Liver (tissue), 9 donors: Measurements from ENCODE around the gene ERO1B. TPM values are rescaled to one million over a fixed set of nuclear protein-coding genes. Genes with fewer than 3 reads are reported as not detected.
A peak's percentile ranks its signal among the peaks of the same experiment; 100 is the strongest.
"Not testable (repeated sequence)": the region's sequence is repeated elsewhere in the genome, so short reads cannot be mapped to it uniquely, and the experiment has no call there.

ENCODE experiments used
- DNase-seq: peaks from one replicate; pipeline ENCODE4 v3.0.0-alpha.2; 2017; ENCODE audit warnings: low spot score
- H3K27ac ChIP-seq, 2 donors: one replicate each; pipeline ENCODE4 v1.7.0; 2013; ENCODE audit warnings: inconsistent platforms in 2 of 2, low read length in 2 of 2, control low read depth in 1 of 2, low read depth in 1 of 2, mild to moderate bottlenecking in 1 of 2
- H3K27me3 ChIP-seq, 4 donors: one replicate each; pipeline versions ENCODE4 v1.6.1 to v1.7.0; 2013; ENCODE audit warnings: low read length in 3 of 4, inconsistent platforms in 1 of 4, mild to moderate bottlenecking in 1 of 4, moderate library complexity in 1 of 4; ENCODE audit not compliant: control insufficient read depth in 4 of 4, insufficient read depth in 4 of 4
- H3K36me3 ChIP-seq, 4 donors: one replicate each; pipeline versions ENCODE4 v1.6.1 to v1.7.0; 2013; ENCODE audit warnings: low read length in 3 of 4, mild to moderate bottlenecking in 3 of 4, low read depth in 1 of 4, moderate library complexity in 1 of 4; ENCODE audit not compliant: control insufficient read depth in 4 of 4, insufficient read depth in 3 of 4
- H3K4me1 ChIP-seq, 4 donors: one replicate each; pipeline versions ENCODE4 v1.6.1 to v1.7.0; 2013; ENCODE audit warnings: low read length in 3 of 4, mild to moderate bottlenecking in 3 of 4, moderate library complexity in 1 of 4; ENCODE audit not compliant: control insufficient read depth in 4 of 4, insufficient read depth in 4 of 4
- H3K4me3 ChIP-seq, 3 donors: one replicate each; pipeline versions ENCODE4 v1.6.1 to v1.7.0; 2013; ENCODE audit warnings: low read length in 3 of 3, control low read depth in 1 of 3, low read depth in 1 of 3, mild to moderate bottlenecking in 1 of 3
- H3K9ac ChIP-seq, 2 donors: one replicate each; pipeline ENCODE4 v1.7.0; 2013; ENCODE audit warnings: low read length in 2 of 2, mild to moderate bottlenecking in 2 of 2, moderate library complexity in 2 of 2, control low read depth in 1 of 2, low read depth in 1 of 2
- H3K9me3 ChIP-seq, 4 donors: one replicate each; pipeline versions ENCODE4 v1.6.1 to v1.7.0; 2013; ENCODE audit warnings: low read length in 3 of 4; ENCODE audit not compliant: control insufficient read depth in 4 of 4
- CTCF ChIP-seq: fragments of 150-350 bp; IDR thresholded peaks from 2 replicates; pipeline ENCODE4 v1.5.1; 2017; ENCODE audit warnings: improper control_type of control experiment, low read depth, low read length; ENCODE audit not compliant: missing input control
- EGR1 ChIP-seq, 2 donors: IDR thresholded peaks; 2 replicates each; pipeline ENCODE4 v1.6.1; 2016 to 2018; ENCODE audit warnings: antibody characterized with exemption in 2 of 2, low read depth in 2 of 2
- FOXA1 ChIP-seq: IDR thresholded peaks from 2 replicates; pipeline ENCODE4 v1.6.1; 2016; ENCODE audit warnings: antibody characterized with exemption
- GABPA ChIP-seq, 2 donors: IDR thresholded peaks in 1 of 2; conservative IDR thresholded peaks in 1 of 2; 2 replicates each; pipeline ENCODE4 v1.6.1; 2016; ENCODE audit warnings: antibody characterized with exemption in 2 of 2, mild to moderate bottlenecking in 1 of 2, moderate library complexity in 1 of 2
- HNF4A ChIP-seq, 2 donors: conservative IDR thresholded peaks; 2 replicates each; pipeline ENCODE4 v1.6.1; 2016; ENCODE audit warnings: antibody characterized with exemption in 2 of 2, mild to moderate bottlenecking in 2 of 2
- HNF4G ChIP-seq: IDR thresholded peaks from 2 replicates; pipeline ENCODE4 v1.6.1; 2016; ENCODE audit warnings: antibody characterized with exemption
- JUND ChIP-seq, 2 donors: IDR thresholded peaks; 2 replicates each; pipeline ENCODE4 v1.6.1; 2016; ENCODE audit warnings: antibody characterized with exemption in 2 of 2
- MAX ChIP-seq: IDR thresholded peaks from 2 replicates; pipeline ENCODE4 v1.6.1; 2016; ENCODE audit warnings: antibody characterized with exemption
- NR2F2 ChIP-seq: IDR thresholded peaks from 2 replicates; pipeline ENCODE4 v1.6.1; 2016; ENCODE audit warnings: antibody characterized with exemption
- RAD21 ChIP-seq, 2 donors: IDR thresholded peaks; 2 replicates each; pipeline ENCODE4 v1.6.1; 2016; ENCODE audit warnings: antibody characterized with exemption in 2 of 2, mild to moderate bottlenecking in 2 of 2
- REST ChIP-seq: IDR thresholded peaks from 2 replicates; pipeline ENCODE4 v1.6.1; 2016; ENCODE audit warnings: antibody characterized with exemption, mild to moderate bottlenecking
- SP1 ChIP-seq: IDR thresholded peaks from 2 replicates; pipeline ENCODE4 v1.6.1; 2018; ENCODE audit warnings: antibody characterized with exemption, mild to moderate bottlenecking
- TAF1 ChIP-seq: conservative IDR thresholded peaks from 2 replicates; pipeline ENCODE4 v1.6.1; 2016; ENCODE audit warnings: antibody characterized with exemption, mild to moderate bottlenecking
- YY1 ChIP-seq: IDR thresholded peaks from 2 replicates; pipeline ENCODE4 v1.6.1; 2016; ENCODE audit warnings: antibody characterized with exemption, mild to moderate bottlenecking
- WGBS: extraction: QIAGEN DNeasy Blood & Tissue Kit; methylation state at CpG from one replicate; pipeline ENCODE4 v1.1.7; 2013; 5-methylcytosine and 5-hydroxymethylcytosine counted together
- polyA plus RNA-seq, 2 donors: library from polyadenylated mRNA; stranded (reverse) in 1 of 2; unstranded in 1 of 2; fragments of 200-250 nt in 1 of 2; fragments of >200 nt in 1 of 2; fragmentation: Nextera tagmentation in 1 of 2; extraction: Ambion mirVana in 1 of 2; gene quantifications; one replicate each; pipeline versions ENCODE4 v1.2.1 to v1.2.3, GENCODE V29; 2013 to 2015
- total RNA-seq, 2 donors: library from RNA; depleted of rRNA; stranded (reverse); fragments of >200 nt; gene quantifications; one replicate each; pipeline ENCODE4 v1.2.3, GENCODE V29; 2014
- TF ChIP-seq, protein P1 (sequence below): IDR thresholded peaks from 2 replicates; pipeline ENCODE4 v1.6.1; 2016; ENCODE audit warnings: antibody characterized with exemption
- donor health status: healthy.
- donor health status: healthy.
- donor health status: healthy.
- donor health status: healthy.
- donor health status: healthy.

ERO1B gene
- total RNA-seq (10 to 100 TPM in 1 of 2 donors, 1 to 10 TPM in 1; 5.5 to 22.9 TPM), polyA plus RNA-seq (10 to 100 TPM in 1 of 2 donors, 1 to 10 TPM in 1; 6.8 to 11.0 TPM)

DNA sequence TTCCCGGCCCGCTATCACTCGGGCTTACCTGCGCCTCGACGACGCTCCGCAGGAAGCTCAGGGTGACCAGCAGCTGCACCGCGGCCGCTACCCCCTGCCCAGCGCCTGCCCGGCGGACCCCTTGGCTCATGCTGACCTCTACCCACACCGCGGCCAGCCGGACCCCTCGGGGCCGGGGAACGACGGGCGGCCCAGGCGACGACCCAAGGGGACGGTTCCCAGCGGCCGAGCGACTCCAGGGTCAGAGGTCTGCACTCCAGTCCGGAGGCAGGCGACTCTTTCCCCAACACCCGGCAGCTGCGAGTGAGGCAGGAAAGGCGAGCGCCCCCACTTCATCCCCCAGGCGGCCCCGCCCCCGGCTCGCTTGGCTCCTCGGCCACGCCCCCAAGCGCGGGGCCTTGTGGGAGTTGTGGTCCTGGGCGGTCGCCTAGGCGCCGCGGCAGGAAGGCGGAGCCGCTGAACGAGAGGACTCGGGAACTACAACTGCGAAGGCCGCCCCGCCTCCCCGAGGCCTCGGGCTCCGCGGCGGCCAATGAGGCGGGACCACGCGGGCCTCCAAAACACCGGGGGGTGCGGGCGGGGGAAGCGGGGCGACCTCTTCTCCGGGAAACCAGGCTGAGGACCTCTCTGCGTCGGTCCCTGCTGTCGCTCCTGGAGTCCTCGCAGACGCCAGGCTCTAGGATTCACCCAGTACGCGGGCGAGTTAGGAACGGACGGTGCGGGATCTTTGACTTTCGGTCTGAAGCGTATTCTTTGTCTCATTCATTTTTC is at the start of gene ERO1B:
ERO1B (minus strand) TSS at position 305 of the 771 bp plus-strand sequence; CDS start at position 130, 175 bp downstream.
- Histone ChIP-seq H3K9me3 (no peaks in the 10 kb centered on the region), H3K4me3 (peak within 1 kb of the TSS; percentile 90 to 99 (median 98)), H3K27me3 (no peaks in the 10 kb centered on the region), H3K27ac (peak within 1 kb of the TSS; percentile 87 to 88), H3K36me3 (no peaks in the 10 kb centered on the region), H3K4me1 (peaks cover 0 to 18% (median 15%) of the 10 kb centered on the region in 4 donors), H3K9ac (peak within 1 kb of the TSS; percentile 88 to 97)
- peak; percentile 97 for DNase-seq
- no peak for TF ChIP-seq FOXA1
- peak in 1 of 2 donors; percentile 35 for TF ChIP-seq GABPA (IDR thresholded peaks at IDR 0.05 in 1 of 2, conservative IDR thresholded peaks at IDR 0.05 in 1 of 2)
- TF ChIP-seq, protein P1, sequence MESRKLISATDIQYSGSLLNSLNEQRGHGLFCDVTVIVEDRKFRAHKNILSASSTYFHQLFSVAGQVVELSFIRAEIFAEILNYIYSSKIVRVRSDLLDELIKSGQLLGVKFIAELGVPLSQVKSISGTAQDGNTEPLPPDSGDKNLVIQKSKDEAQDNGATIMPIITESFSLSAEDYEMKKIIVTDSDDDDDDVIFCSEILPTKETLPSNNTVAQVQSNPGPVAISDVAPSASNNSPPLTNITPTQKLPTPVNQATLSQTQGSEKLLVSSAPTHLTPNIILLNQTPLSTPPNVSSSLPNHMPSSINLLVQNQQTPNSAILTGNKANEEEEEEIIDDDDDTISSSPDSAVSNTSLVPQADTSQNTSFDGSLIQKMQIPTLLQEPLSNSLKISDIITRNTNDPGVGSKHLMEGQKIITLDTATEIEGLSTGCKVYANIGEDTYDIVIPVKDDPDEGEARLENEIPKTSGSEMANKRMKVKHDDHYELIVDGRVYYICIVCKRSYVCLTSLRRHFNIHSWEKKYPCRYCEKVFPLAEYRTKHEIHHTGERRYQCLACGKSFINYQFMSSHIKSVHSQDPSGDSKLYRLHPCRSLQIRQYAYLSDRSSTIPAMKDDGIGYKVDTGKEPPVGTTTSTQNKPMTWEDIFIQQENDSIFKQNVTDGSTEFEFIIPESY: no peak
- peak in 1 of 2 donors; percentile 38 for TF ChIP-seq RAD21 (IDR thresholded peaks at IDR 0.05)
- peak in 1 of 2 donors; percentile 25 for TF ChIP-seq EGR1 (IDR thresholded peaks at IDR 0.05; ENCODE audit: low read depth in 2 of 2)
- peak; percentile 57 for TF ChIP-seq YY1
- TF ChIP-seq JUND (IDR thresholded peaks at IDR 0.05): no peak
- peak; percentile 73 for TF ChIP-seq TAF1
- TF ChIP-seq HNF4A (conservative IDR thresholded peaks at IDR 0.05): peak; percentile 40 to 45
- TF ChIP-seq SP1: peak; percentile 60
- TF ChIP-seq REST: peak; percentile 94
- under 1% methylated on average over 81 of the region's 81 CpGs for WGBS

DNA sequence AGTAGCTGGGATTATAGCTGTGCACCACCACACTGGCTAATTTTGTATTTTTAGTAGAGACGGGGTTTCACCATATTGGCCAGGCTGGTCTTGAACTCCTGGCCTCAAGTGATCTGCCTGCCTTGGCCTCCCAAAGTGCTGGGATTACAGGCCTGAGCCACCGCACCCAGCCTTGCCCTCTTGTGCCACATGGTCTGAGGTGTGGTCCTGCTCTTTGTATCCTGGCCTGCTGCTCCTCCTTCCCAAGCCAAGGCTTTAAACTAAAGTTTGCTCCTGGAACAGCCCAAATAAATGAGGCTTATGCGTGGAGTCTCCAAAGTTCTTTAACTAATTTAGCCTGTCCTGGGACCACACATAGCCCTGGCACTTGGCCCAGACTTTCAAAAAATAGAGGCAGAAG is 49.7 kb upstream of the ERO1B start:
- 62% methylated on average over 3 of the region's 3 CpGs for WGBS
- not testable (repeated sequence) for H3K4me3 ChIP-seq, DNase-seq, H3K36me3 ChIP-seq, H3K9me3 ChIP-seq, H3K27me3 ChIP-seq
- H3K27ac ChIP-seq: peak overlapping the region; percentile 22 to 62
- H3K9ac ChIP-seq: peak overlapping the region in 1 of 2 donors; percentile 34
- H3K4me1 ChIP-seq: peaks cover 7 to 28% (median 20%) of the 10 kb centered on the region in 4 donors

DNA sequence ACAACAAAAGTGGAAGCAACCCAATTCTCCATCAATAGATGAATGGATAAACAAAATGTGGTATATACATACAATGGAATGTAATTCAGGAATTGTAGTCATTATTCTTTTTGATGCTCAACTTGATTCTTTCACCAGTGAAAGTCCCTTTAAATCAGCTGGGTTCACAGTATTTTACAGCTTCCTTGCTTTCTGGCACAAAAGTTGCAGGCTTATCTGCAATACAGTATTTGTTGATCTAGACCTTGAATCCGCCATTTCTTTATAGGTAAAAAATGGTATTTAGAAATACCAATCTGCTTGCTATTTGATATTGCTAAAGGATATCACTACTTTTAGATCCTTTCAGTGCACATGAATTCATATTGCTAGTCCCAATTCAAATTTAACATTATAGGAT is 44.7 kb upstream of the ERO1B start:
- WGBS: 42% methylated on average over 1 of the region's 1 CpG
- H3K27me3 ChIP-seq: no peaks in the 10 kb centered on the region
- no peak overlapping the region for H3K4me3 ChIP-seq
- no peak for DNase-seq
- H3K27ac ChIP-seq: no peak overlapping the region
- H3K9ac ChIP-seq: no peak overlapping the region
- H3K36me3 ChIP-seq: no peaks in the 10 kb centered on the region
- H3K9me3 ChIP-seq: peaks cover 0 to 8% (median 3%) of the 10 kb centered on the region in 4 donors
- H3K4me1 ChIP-seq: peaks cover 0 to 2% (median 1%) of the 10 kb centered on the region in 4 donors
- TF ChIP-seq REST (no peak), RAD21 (IDR thresholded peaks at IDR 0.05) (no peak), YY1 (no peak), HNF4G (no peak), FOXA1 (no peak), MAX (no peak), JUND (IDR thresholded peaks at IDR 0.05) (no peak), CTCF (no peak), NR2F2 (no peak), SP1 (no peak)
